Neuronal stem cell (in vitro differentiated cells): ENCODE results near the gene SLC25A6.

ENCODE experiments used
- DNase-seq: peaks from one replicate; pipeline ENCODE4 v3.0.0-alpha.2; 2013; ENCODE audit warnings: low spot score
- H2AFZ ChIP-seq: one replicate; pipeline ENCODE4 v1.6.1; 2013; ENCODE audit warnings: mild to moderate bottlenecking, low read length, inconsistent platforms
- H2AK5ac ChIP-seq: 2 replicates; pipeline ENCODE4 v1.6.1; 2013; ENCODE audit warnings: low read depth, mild to moderate bottlenecking, inconsistent platforms, low read length, moderate library complexity, mixed read lengths
- H2BK120ac ChIP-seq: 2 replicates; pipeline ENCODE4 v1.6.1; 2013; ENCODE audit warnings: low read depth, mild to moderate bottlenecking, inconsistent platforms, low read length, moderate library complexity, mixed read lengths
- H2BK12ac ChIP-seq: one replicate; pipeline ENCODE4 v1.6.1; 2013; ENCODE audit warnings: low read length, inconsistent platforms
- H2BK15ac ChIP-seq: 2 replicates; pipeline ENCODE4 v1.6.1; 2013; ENCODE audit warnings: mild to moderate bottlenecking, low read length, inconsistent platforms, mixed read lengths
- H2BK5ac ChIP-seq: one replicate; pipeline ENCODE4 v1.6.1; 2013; ENCODE audit warnings: inconsistent platforms, mild to moderate bottlenecking, low read length, moderate library complexity
- H3K14ac ChIP-seq: one replicate; pipeline ENCODE4 v1.6.1; 2013; ENCODE audit warnings: low read length, inconsistent platforms
- H3K18ac ChIP-seq: 2 replicates; pipeline ENCODE4 v1.6.1; 2013; ENCODE audit warnings: low read length, inconsistent platforms
- H3K23ac ChIP-seq: 2 replicates; pipeline ENCODE4 v1.6.1; 2013; ENCODE audit warnings: low read depth, mild to moderate bottlenecking, mixed read lengths, low read length, inconsistent platforms; ENCODE audit not compliant: poor library complexity
- H3K27ac ChIP-seq: replicated peaks from 3 replicates; pipeline ENCODE4 v1.5.1; 2013; ENCODE audit warnings: low read length, inconsistent platforms
- H3K27me3 ChIP-seq, 3 experiments: 2 replicates each; pipeline ENCODE4 v1.6.1; 2013; ENCODE audit warnings: low read length in 3 of 3, mild to moderate bottlenecking in 2 of 3, inconsistent platforms in 1 of 3, low read depth in 1 of 3, mixed read lengths in 1 of 3, moderate library complexity in 1 of 3; ENCODE audit not compliant: control insufficient read depth in 3 of 3, insufficient read depth in 3 of 3
- H3K36me3 ChIP-seq, 2 donors: replicated peaks in 1 of 2; 2 replicates each; pipeline ENCODE4 v1.6.1; 2013; ENCODE audit warnings: low read length in 2 of 2; ENCODE audit not compliant: control insufficient read depth in 2 of 2, insufficient read depth in 2 of 2
- H3K4ac ChIP-seq: 2 replicates; pipeline ENCODE4 v1.6.1; 2013; ENCODE audit warnings: inconsistent platforms, mild to moderate bottlenecking, low read length, moderate library complexity
- H3K4me1 ChIP-seq, 2 donors: 1 replicate in 1 of 2; 2 replicates in 1 of 2; pipeline ENCODE4 v1.6.1; 2013; ENCODE audit warnings: low read length in 2 of 2, low read depth in 1 of 2; ENCODE audit not compliant: control insufficient read depth in 2 of 2, insufficient read depth in 1 of 2
- H3K4me2 ChIP-seq: one replicate; pipeline ENCODE4 v1.6.1; 2013; ENCODE audit warnings: mild to moderate bottlenecking, low read length, inconsistent platforms; ENCODE audit not compliant: insufficient read depth, poor library complexity, severe bottlenecking
- H3K4me3 ChIP-seq, 2 donors: 2 replicates each; pipeline ENCODE4 v1.5.1; 2013; ENCODE audit warnings: low read length in 2 of 2, mild to moderate bottlenecking in 2 of 2, inconsistent platforms in 1 of 2, moderate library complexity in 1 of 2
- H3K79me1 ChIP-seq: one replicate; pipeline ENCODE4 v1.6.1; 2013; ENCODE audit warnings: low read depth, mild to moderate bottlenecking, inconsistent platforms, low read length, moderate library complexity
- H3K9ac ChIP-seq: one replicate; pipeline ENCODE4 v1.6.1; 2013; ENCODE audit warnings: mild to moderate bottlenecking, low read depth, low read length, inconsistent platforms; ENCODE audit not compliant: poor library complexity
- H3K9me3 ChIP-seq, 2 donors: replicated peaks in 1 of 2; 2 replicates each; pipeline versions ENCODE3 to v1.6.1; 2013; ENCODE audit warnings: low read length in 2 of 2, mild to moderate bottlenecking in 2 of 2, inconsistent platforms in 1 of 2, low read depth in 1 of 2, mixed read lengths in 1 of 2, moderate library complexity in 1 of 2; ENCODE audit not compliant: control insufficient read depth in 2 of 2, insufficient read depth in 1 of 2
- H4K8ac ChIP-seq: one replicate; pipeline ENCODE4 v1.6.1; 2013; ENCODE audit warnings: low read depth, mild to moderate bottlenecking, inconsistent platforms, low read length, moderate library complexity
- H4K91ac ChIP-seq: one replicate; pipeline ENCODE4 v1.6.1; 2013; ENCODE audit warnings: low read length, low read depth, mild to moderate bottlenecking, inconsistent platforms; ENCODE audit not compliant: poor library complexity
- WGBS, 2 donors: extraction: QIAGEN DNeasy Blood & Tissue Kit; methylation state at CpG; one replicate each; pipeline ENCODE4 v1.1.7; 2013; ENCODE audit warnings: missing lambda C conversion rate in 2 of 2, mixed read lengths in 1 of 2; ENCODE audit not compliant: insufficient read length in 2 of 2, insufficient replicate concordance in 1 of 2; ENCODE audit errors: extremely low coverage in 2 of 2; 5-methylcytosine and 5-hydroxymethylcytosine counted together

Gene SLC25A6

DNA sequence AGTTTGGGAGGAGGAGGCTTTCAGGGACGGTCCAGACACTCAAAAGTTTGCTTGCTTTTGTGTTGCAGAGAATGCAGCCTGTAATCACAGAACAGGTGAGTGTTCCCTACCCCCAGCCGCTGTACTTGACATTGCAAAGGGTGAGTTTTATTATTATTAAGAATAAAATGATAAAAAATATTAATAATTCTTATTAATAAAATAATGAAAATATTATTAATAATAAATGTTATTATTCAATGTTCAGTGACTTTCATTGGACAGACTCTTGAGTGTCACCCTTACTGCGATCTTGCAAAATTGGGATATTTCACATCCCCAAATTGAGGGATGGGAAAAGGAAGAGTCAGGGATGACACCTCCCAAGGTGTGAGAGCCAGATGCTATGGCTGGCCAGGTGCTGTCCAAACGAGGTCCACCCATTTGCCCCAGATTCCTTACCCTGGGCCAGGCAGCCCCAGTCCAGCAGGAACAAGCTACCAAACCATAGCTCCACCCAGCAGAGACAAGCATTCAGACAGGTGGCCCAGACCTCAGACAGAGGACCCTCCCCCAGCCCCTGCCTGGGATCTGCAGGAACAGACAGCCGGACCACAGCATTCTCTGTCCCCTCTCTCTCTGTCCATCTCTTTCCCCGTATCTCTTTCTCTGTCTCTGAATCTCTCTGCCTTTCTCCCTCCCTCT, 33.0 kb downstream of the SLC25A6 start:
- H4K8ac ChIP-seq: no peak overlapping the region
- DNase-seq: no peak
- peaks cover 5 to 7% of the 10 kb centered on the region in 2 donors for H3K4me1 ChIP-seq
- H3K9ac ChIP-seq: no peak overlapping the region
- WGBS, 2 donors: no CpG with 5 or more reads among the region's 6 CpGs
- H3K79me1 ChIP-seq: no peaks in the 10 kb centered on the region
- H2AK5ac ChIP-seq: no peak overlapping the region
- H3K27ac ChIP-seq: no peak overlapping the region
- no peak overlapping the region for H3K4ac ChIP-seq
- peak overlapping the region; percentile 73 for H3K23ac ChIP-seq
- H3K18ac ChIP-seq: no peak overlapping the region
- no peaks in the 10 kb centered on the region for H3K27me3 ChIP-seq
- H2BK12ac ChIP-seq: no peak overlapping the region
- H3K36me3 ChIP-seq: peaks cover 6 to 8% of the 10 kb centered on the region in 2 donors
- H2BK15ac ChIP-seq: no peak overlapping the region
- H3K9me3 ChIP-seq: peaks cover 3% of the 10 kb centered on the region in 2 donors
- H2BK120ac ChIP-seq: no peak overlapping the region
- no peak overlapping the region for H2BK5ac ChIP-seq
- no peak overlapping the region for H3K4me2 ChIP-seq
- no peak overlapping the region for H4K91ac ChIP-seq
- no peak overlapping the region for H3K4me3 ChIP-seq
- H2AFZ ChIP-seq: no peak overlapping the region
- H3K14ac ChIP-seq: no peak overlapping the region

DNA sequence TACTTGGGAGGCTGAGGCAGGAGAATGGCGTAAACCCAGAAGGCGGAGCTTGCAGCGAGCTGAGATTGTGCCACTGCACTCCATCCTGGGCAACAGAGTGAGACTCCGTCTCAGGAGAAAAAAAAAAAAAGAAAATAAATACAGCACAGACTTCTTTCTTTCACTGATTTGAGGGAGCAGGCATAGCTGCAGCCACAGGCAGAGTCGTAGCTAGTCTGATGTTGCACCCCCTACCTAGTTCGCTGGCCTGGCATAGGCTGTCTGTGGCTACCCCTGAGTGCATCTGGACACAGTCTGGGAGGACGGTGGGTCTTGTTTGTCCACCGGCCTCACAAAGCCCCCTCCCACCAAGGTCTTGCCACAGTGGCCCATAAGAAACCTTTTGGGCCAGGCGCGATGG, 33.9 kb downstream of the SLC25A6 start:
- H2AFZ ChIP-seq: no peak overlapping the region
- no peaks in the 10 kb centered on the region for H3K79me1 ChIP-seq
- no peak overlapping the region for H2BK5ac ChIP-seq
- no peak overlapping the region for H3K4me2 ChIP-seq
- H3K4me3 ChIP-seq: no peak overlapping the region
- no peak overlapping the region for H3K9ac ChIP-seq
- H3K23ac ChIP-seq: no peak overlapping the region
- no peak overlapping the region for H2BK120ac ChIP-seq
- no peak overlapping the region for H3K4ac ChIP-seq
- H2BK12ac ChIP-seq: no peak overlapping the region
- H3K14ac ChIP-seq: no peak overlapping the region
- H3K9me3 ChIP-seq: peaks cover 3% of the 10 kb centered on the region in 2 donors
- H4K91ac ChIP-seq: no peak overlapping the region
- H3K4me1 ChIP-seq: peaks cover 5 to 7% of the 10 kb centered on the region in 2 donors
- no peaks in the 10 kb centered on the region for H3K27me3 ChIP-seq
- no peak overlapping the region for H2BK15ac ChIP-seq
- H2AK5ac ChIP-seq: no peak overlapping the region
- no CpG with 5 or more reads among the region's 10 CpGs for WGBS, 2 donors
- peak overlapping the region; percentile 43 for H4K8ac ChIP-seq
- peaks cover 6 to 8% of the 10 kb centered on the region in 2 donors for H3K36me3 ChIP-seq
- no peak for DNase-seq
- H3K27ac ChIP-seq: no peak overlapping the region
- no peak overlapping the region for H3K18ac ChIP-seq

DNA sequence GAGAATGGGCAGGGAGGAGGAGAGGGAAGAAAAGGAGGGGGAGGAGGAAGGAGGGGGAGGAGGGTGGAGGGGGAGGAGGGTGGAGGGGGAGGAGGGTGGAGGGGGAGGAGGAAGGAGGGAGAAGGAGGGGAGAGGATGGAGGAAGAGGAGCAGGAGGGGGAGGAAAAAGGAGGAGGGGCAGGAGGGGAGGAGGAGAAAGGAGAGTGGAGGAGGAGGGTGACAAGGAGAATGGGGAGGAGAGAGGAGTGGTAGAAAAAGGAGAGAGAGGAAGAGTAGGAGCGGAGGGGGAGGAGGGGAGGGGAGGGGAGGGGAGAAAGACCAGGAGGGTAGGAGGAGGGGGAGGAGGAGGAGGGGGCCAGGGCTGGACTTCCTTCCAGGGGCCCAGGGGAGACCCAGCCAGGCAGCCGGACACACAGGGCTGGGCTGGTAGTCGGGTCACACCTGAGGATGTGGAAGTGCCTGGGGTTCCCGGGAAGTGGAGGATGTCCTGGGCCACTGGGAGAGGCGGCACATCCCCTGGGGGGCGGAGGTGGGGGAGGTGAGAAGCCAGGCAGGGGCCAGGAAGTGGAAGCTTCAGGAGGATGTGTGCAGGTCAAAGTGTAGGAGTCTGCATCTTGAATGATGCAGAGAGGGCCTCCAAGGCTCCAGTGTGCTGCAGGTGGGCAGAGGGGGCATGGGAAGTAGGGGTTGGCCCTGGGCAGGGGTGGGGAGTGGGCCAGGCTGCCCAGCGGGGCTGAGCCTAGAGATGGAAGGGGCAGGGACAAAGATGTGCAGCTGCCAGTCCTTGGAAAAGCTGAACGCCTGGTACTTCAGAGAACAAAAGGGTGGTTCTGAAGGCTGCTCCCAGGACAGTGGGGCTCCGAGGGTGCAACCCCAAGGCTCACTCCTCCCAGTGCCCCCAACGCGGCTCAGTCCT, 36.5 kb downstream of the SLC25A6 start:
- H3K4me3 ChIP-seq: no peak overlapping the region
- peaks cover 2% of the 10 kb centered on the region for H3K79me1 ChIP-seq
- peak overlapping the region; percentile 53 for H3K18ac ChIP-seq
- peak; percentile 20 for DNase-seq
- no peak overlapping the region for H2BK120ac ChIP-seq
- no peak overlapping the region for H2BK12ac ChIP-seq
- H3K9ac ChIP-seq: peak overlapping the region; percentile 24
- peaks cover 6 to 8% of the 10 kb centered on the region in 2 donors for H3K36me3 ChIP-seq
- H4K91ac ChIP-seq: no peak overlapping the region
- no peak overlapping the region for H2BK15ac ChIP-seq
- no peak overlapping the region for H2BK5ac ChIP-seq
- peak overlapping the region; percentile 80 for H3K27ac ChIP-seq
- H3K4me2 ChIP-seq: no peak overlapping the region
- WGBS, 2 donors: no CpG with 5 or more reads among the region's 11 CpGs
- peak overlapping the region; percentile 75 for H2AFZ ChIP-seq
- H3K4me1 ChIP-seq: peaks cover 5 to 7% of the 10 kb centered on the region in 2 donors
- H3K4ac ChIP-seq: no peak overlapping the region
- H4K8ac ChIP-seq: peak overlapping the region; percentile 65
- H3K9me3 ChIP-seq: peaks cover 3 to 7% of the 10 kb centered on the region in 2 donors
- no peak overlapping the region for H3K23ac ChIP-seq
- peak overlapping the region; percentile 63 for H2AK5ac ChIP-seq
- H3K27me3 ChIP-seq: no peaks in the 10 kb centered on the region
- H3K14ac ChIP-seq: no peak overlapping the region
